Gastrocnemius medialis (tissue), 4 donors: ENCODE measurements around the gene OBP2A.

Experiments
- POLR2A ChIP-seq, 2 donors: fragments of 450-650 bp; IDR thresholded peaks; one replicate each; pipeline ENCODE4 v1.6.1; 2017; ENCODE audit warnings: antibody characterized with exemption in 2 of 2, mild to moderate bottlenecking in 2 of 2, moderate library complexity in 2 of 2
- TF ChIP-seq, protein P1 (sequence below), 5 experiments: fragments of 450-650 bp in 3 of 5; fragments of 200-600 bp in 2 of 5; sonication (generic) in 2 of 5; IDR thresholded peaks in 4 of 5; conservative IDR thresholded peaks in 1 of 5; 1 replicate in 4 of 5; 2 replicates in 1 of 5; pipeline ENCODE4 v1.5.1; 2016 to 2019; ENCODE audit warnings: antibody characterized with exemption in 5 of 5, mild to moderate bottlenecking in 3 of 5, moderate library complexity in 3 of 5

- TF ChIP-seq, protein P1, sequence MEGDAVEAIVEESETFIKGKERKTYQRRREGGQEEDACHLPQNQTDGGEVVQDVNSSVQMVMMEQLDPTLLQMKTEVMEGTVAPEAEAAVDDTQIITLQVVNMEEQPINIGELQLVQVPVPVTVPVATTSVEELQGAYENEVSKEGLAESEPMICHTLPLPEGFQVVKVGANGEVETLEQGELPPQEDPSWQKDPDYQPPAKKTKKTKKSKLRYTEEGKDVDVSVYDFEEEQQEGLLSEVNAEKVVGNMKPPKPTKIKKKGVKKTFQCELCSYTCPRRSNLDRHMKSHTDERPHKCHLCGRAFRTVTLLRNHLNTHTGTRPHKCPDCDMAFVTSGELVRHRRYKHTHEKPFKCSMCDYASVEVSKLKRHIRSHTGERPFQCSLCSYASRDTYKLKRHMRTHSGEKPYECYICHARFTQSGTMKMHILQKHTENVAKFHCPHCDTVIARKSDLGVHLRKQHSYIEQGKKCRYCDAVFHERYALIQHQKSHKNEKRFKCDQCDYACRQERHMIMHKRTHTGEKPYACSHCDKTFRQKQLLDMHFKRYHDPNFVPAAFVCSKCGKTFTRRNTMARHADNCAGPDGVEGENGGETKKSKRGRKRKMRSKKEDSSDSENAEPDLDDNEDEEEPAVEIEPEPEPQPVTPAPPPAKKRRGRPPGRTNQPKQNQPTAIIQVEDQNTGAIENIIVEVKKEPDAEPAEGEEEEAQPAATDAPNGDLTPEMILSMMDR (IDR thresholded peaks at IDR 0.05 in 4 of 5, conservative IDR thresholded peaks at IDR 0.05 in 1 of 5), result no peak
- no peak for TF ChIP-seq POLR2A (IDR thresholded peaks at IDR 0.05)
Observed at GRCh38 chr9:135586601-135587109, 40.7 kb downstream of the OBP2A start.
